ENCODE results near the gene TMEM233.

TMEM233 gene
- 0 reads per million in 2 experiments for total RNA-seq

GRCh38 chr12:119593578-119594398 lies at the start of gene TMEM233:
TSS of gene TMEM233 (plus strand) at chr12:119593774. CDS start at chr12:119593849, 75 bp downstream.
- DNase-seq (ENCODE audit: low read depth) = no peak

DNA sequence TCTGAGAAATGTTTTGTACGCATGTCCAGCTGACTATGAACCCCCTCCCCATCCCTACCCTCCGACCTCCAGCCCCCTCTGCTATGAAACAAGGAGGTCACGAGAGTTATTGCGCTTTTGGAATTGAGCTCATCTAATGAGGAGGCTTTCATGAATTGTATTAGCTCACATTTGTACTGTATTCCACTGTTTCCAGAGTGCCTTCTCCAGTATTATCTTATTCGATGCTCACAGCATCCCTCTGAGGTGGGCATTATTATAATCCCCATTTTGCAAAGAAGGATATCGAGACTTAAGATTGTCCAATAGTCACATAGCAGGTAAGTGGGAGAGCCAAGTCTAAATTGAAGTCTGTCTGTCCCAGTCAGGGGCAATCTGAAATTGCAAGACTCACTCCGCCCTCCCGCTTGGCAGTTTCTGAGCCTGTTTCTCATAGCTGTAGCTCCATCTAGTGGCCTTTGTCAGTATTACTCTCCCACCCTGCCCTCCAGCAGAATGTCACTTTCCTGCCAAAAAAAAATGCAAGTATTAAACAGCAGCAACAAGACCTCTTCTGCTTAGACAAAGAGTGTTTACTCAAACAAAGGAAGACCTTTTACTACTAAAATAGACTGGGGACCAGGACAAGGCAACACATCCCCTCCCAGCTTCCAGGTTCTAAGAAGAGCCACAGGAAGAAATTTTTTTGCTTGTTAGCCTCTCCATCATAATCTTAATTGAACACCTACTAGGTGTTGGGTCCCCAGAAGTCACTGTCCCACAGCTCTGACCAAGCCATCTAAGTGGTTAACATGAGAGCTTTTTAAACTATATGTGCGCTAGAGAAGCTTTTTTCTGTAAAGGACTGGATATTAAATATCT lies 48.6 kb upstream of the TMEM233 start:
- DNase-seq (ENCODE audit: low read depth) = peak; percentile 25

DNA sequence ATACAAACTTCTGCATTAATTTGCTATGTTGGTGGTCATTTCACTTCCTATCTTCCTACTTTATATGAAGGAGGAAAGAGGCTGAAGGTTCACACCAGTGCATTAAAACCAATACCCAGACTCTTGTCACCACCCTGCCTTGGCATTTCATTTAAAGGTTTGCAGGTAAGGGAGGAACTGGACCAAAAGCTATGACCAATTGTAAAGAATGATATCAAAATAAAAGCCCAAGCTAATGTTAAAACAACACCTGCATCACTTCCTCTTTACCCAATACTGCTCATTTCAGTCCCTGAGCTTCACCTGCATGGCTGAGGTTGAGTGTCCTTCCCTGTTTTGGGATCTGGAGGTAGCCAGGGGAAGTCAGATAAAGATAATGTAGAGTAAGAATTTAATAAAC lies 47.2 kb upstream of the TMEM233 start:
- DNase-seq (ENCODE audit: low read depth) = no peak

DNA sequence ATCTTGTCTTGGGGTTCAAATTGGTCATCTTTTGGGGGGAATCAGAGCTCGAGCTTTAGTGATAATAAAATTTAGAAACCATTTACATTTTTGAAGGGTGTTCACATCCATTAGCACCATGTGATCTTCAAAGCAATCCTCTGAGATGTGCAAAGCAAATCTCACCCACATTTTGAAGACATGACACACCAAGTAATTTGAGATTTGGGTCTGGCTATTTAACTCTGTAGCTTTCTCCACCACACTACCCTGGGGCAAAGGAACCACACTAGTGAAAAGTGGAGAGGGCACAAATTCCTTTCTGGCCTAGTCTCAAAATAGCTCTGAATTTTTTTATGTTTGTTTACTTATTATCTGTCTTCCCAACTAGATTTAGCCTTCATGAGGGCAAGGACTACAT lies 46.6 kb upstream of the TMEM233 start:
- DNase-seq (ENCODE audit: low read depth) = no peak

GRCh38 chr12:119556854-119557253 lies 36.7 kb upstream of the TMEM233 start:
- DNase-seq (ENCODE audit: low read depth) = no peak

- DNase-seq (ENCODE audit: low read depth) = no peak
These were observed 28.2 kb upstream of the TMEM233 start for GRCh38 chr12:119565404-119565803.

- DNase-seq (ENCODE audit: low read depth) = no peak
These were observed 22.8 kb upstream of the TMEM233 start for GRCh38 chr12:119570771-119571170.

DNA sequence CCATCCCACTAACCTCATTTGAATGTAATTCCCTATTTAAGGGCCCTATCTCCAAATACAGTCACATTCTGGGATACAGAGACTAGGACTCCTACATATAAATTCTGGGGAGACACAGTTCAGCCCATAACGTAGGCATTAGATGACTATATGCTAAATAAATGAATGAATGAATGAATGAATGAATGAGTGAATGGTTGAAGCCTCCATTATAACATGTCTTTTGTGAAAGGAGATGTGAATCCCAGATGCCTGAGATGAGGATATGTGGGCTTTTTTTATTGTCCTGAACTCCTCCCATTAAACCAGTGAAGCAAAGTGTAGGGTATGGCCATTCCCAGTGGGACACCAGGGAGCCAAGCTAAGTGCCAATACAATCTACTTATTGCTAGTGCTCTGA lies 20.5 kb upstream of the TMEM233 start:
- DNase-seq (ENCODE audit: low read depth) = no peak

DNA sequence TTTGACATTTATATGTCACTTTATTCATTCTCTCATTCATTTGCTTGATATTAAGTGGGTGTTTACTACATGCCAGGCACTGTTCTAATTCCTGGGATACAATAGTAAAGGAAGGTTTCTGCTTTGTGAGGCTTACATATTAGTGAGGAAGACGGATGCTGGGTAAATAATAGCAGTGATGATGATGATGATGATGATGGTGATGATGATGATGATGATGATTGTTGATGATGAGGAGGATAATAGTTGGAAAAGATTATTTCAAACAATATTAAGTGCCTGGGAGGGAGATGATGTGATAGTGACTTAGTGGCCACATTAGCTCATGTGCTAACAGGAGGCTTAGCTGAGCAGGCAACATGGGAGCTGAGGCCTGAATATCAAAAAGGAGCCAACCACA lies 19.3 kb upstream of the TMEM233 start:
- DNase-seq (ENCODE audit: low read depth) = no peak

DNA sequence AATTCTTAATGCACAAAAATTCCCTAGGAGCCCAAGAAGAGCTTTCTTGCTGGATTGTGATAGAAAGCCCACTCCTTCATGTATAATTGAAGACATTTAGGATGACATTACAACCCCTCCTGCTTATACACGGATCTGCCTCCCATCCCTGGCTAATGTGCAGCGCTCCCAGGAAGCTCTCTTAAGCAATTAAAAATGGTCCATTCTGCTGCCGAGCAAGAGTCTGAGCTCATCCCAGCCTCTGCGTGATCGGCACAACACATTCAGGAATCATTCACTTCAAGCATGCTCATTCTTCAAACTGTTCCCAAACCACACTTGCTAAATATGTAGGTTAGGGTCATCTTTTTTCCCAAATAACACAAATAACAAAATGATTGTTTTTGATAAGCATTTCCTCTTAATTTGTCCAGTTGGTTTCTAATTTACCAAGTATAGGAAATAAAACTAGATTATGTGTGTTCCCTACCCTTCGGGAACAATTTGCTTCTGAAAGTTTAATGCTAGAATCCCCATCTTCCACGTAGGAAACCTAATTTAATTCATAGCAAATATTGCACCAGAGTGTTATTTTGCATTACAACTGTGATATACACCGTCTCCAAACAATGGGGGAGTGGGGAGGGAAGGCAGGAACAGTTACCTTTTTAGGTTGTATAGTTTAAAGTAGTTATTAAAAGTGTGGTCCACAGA lies 17.3 kb upstream of the TMEM233 start:
- DNase-seq (ENCODE audit: low read depth) = no peak

DNA sequence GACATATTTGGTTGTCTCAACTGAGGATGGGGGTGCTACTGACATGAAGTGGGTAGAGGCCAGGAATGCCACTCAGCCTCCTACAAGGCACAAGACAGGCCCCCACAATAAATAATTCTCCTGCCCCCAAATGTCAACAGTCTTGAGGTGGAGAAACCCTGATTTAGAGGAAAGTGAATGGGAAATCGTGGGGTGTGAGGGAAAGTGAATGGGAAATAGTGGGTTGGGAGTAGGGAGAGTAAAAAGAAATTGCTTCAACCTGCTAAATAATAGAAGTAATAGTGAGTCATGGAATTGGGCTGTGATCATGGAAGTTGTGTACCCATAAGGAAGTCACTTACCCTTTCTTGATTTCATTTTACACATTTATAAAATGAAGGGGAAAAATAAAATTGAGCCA lies 16.7 kb upstream of the TMEM233 start:
- no peak for DNase-seq (ENCODE audit: low read depth)

DNA sequence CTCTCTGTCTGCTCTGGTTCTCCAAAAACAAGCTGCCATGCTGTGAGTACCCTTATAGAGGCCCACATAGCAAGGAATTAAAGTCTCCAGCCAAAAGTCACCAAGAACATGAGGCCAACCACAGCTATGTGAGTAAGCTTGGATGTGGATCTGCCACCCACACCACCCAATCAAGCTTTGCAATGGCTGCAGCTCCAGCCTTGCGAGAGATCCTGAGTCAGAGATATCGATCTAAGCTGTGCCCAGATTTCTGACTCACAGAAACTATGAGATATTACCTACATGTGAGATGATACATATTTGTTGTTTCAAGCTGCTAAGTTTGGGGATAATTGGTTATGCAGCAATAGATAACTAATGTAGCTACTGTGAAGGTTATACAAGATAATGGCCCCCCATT lies 15.5 kb upstream of the TMEM233 start:
- no peak for DNase-seq (ENCODE audit: low read depth)

GRCh38 chr12:119589097-119589496 lies 4.5 kb upstream of the TMEM233 start:
- no peak for DNase-seq (ENCODE audit: low read depth)

- DNase-seq (ENCODE audit: low read depth) = no peak
These were observed 3.9 kb upstream of the TMEM233 start for GRCh38 chr12:119589634-119590033.

DNA sequence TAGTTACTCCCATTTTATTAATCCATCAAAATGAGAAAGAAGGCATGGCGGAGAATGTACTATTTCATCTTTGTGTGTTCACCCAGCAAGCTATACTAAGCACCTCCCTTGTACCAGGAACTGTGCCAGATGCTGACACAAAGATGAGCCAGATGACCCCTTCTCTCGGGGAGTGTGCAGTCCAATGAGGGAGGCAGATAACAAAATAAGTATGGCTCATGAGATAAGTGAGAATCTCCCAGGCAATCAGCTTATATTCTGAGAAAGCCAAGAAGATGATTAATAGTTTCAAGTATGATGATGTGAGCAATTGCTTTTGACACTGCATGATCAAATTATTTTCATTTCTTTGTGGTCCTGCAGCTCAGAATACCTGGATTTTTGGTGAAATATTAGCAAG lies 1.3 kb upstream of the TMEM233 start:
- DNase-seq (ENCODE audit: low read depth) = no peak

DNA sequence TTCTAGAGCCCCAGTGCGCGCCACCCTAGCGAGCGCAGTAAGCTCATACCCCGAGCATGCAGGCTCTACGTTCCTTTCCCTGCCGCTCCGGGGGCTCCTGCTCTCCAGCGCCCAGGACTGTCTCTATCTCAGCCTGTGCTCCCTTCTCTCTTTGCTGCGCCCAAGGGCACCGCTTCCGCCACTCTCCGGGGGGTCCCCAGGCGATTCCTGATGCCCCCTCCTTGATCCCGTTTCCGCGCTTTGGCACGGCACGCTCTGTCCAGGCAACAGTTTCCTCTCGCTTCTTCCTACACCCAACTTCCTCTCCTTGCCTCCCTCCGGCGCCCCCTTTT lies 791 bp downstream of the TMEM233 start:
- DNase-seq (ENCODE audit: low read depth) = no peak

DNA sequence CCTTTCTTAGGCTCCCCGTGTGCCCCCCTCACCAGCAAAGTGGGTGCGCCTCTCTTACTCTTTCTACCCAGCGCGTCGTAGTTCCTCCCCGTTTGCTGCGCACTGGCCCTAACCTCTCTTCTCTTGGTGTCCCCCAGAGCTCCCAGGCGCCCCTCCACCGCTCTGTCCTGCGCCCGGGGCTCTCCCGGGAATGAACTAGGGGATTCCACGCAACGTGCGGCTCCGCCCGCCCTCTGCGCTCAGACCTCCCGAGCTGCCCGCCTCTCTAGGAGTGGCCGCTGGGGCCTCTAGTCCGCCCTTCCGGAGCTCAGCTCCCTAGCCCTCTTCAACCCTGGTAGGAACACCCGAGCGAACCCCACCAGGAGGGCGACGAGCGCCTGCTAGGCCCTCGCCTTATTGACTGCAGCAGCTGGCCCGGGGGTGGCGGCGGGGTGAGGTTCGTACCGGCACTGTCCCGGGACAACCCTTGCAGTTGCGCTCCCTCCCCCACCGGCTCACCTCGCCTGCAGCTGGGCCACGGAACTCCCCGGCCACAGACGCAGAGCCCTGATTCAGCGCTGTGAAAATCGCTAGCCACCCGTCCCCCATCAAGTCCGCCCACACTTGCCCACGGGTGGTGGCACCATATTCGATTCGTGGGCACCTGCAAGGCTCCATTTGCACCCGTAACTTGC lies 1.3 kb downstream of the TMEM233 start:
- DNase-seq (ENCODE audit: low read depth) = no peak

DNA sequence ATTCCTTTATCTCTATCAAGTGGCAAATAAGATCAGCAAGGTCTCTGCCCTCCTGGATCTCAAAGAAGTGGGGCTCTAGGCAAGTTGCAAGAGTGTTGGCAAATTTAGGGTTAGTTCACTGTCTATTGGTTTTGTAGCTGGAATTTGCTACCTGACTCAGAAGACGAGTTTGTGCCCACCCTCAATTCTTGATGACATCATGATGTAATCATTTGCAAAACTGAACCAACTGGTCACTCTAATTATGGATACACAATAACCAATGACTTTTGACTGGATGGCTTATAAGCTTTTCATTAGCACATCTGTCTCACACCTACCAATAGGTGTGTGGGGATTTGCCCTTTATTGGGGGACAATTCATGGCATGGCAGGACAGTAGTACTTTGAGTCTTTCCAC lies 4.6 kb downstream of the TMEM233 start:
- no peak for DNase-seq (ENCODE audit: low read depth)

DNA sequence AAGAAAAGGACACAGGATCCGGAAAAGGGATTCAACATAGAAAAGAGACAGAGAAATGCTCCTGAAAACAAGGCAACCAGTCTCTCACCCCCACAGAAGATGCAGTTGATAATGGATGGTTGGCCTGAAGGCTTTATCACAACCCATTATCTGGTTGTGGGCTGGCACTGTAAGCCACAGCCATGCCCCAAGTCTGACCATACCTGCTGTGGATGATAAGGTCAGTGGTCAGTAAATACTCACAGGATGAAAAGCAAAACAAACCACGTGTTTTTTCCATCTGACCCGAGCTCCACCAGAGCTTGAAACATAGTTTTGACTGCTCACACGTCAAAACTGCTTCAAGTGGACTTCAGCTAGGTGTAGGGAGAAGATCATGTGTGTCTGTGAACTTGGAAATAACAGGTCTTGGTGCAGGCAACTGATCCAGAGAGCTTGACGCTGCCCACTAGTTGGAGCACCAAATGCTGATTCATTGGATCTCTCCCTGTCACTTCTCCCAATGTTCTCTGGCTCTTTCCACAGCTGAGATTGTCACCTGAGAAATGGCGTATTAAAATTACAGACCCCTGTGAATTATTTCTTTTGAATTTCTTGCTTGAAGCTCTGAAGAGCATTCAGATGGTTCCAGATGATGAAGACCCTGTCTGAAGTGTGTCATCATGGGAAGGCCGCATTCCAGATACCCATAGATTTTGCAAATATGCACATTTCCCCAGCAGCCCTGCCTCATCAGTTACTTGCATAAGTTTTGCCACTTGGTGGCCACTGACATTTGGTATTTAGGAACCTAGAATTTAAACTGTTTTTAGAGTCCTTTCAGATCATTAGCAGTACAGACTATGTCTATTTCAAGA lies 8.5 kb downstream of the TMEM233 start:
- no peak for DNase-seq (ENCODE audit: low read depth)

- DNase-seq (ENCODE audit: low read depth) = no peak
These were observed 9.1 kb downstream of the TMEM233 start for GRCh38 chr12:119602734-119603094.

GRCh38 chr12:119603767-119604166 lies 10.2 kb downstream of the TMEM233 start:
- no peak for DNase-seq (ENCODE audit: low read depth)
